H9 (cell line): Measurements from ENCODE around the gene C1orf116. TPM values are rescaled to one million over a fixed set of nuclear protein-coding genes. Genes with fewer than 3 reads are reported as not detected.

ENCODE experiments used
- DNase-seq: peaks from one replicate; pipeline ENCODE4 v3.0.0-alpha.2; 2017
- H2AFZ ChIP-seq: one replicate; pipeline ENCODE4 v1.6.1; 2013; ENCODE audit warnings: mild to moderate bottlenecking, low read length, control low read depth, moderate library complexity
- H2AK5ac ChIP-seq: 2 replicates; pipeline ENCODE4 v1.6.1; 2013; ENCODE audit warnings: low read length, control low read depth, mixed read lengths; ENCODE audit not compliant: insufficient read length
- H2BK120ac ChIP-seq: one replicate; pipeline ENCODE4 v1.6.1; 2013; ENCODE audit warnings: low read depth, mild to moderate bottlenecking, low read length, control low read depth, inconsistent platforms; ENCODE audit not compliant: poor library complexity, severe bottlenecking
- H2BK12ac ChIP-seq: 2 replicates; pipeline ENCODE4 v1.6.1; 2013; ENCODE audit warnings: low read length, control low read depth, mixed read lengths, low read depth; ENCODE audit not compliant: insufficient read length
- H2BK15ac ChIP-seq: 2 replicates; pipeline ENCODE4 v1.6.1; 2013; ENCODE audit warnings: low read depth, low read length, control low read depth
- H2BK20ac ChIP-seq: one replicate; pipeline ENCODE4 v1.6.1; 2013; ENCODE audit warnings: low read depth, mild to moderate bottlenecking, low read length, control low read depth, inconsistent platforms; ENCODE audit not compliant: poor library complexity, severe bottlenecking
- H2BK5ac ChIP-seq: 2 replicates; pipeline ENCODE4 v1.6.1; 2013; ENCODE audit warnings: low read length, control low read depth, mixed read lengths; ENCODE audit not compliant: insufficient read length
- H3K14ac ChIP-seq: 2 replicates; pipeline ENCODE4 v1.6.1; 2013; ENCODE audit warnings: low read length, control low read depth; ENCODE audit not compliant: insufficient read depth
- H3K18ac ChIP-seq: 2 replicates; pipeline ENCODE4 v1.6.1; 2013; ENCODE audit warnings: low read depth, mild to moderate bottlenecking, mixed read lengths, low read length, control low read depth; ENCODE audit not compliant: insufficient read length
- H3K23ac ChIP-seq: 2 replicates; pipeline ENCODE4 v1.6.1; 2013; ENCODE audit warnings: low read length, control low read depth, mixed read lengths, low read depth; ENCODE audit not compliant: insufficient read length
- H3K23me2 ChIP-seq: 2 replicates; pipeline ENCODE4 v1.6.1; 2013; ENCODE audit warnings: low read depth, mild to moderate bottlenecking, mixed read lengths, low read length, control low read depth; ENCODE audit not compliant: insufficient read length, poor library complexity, severe bottlenecking
- H3K27ac ChIP-seq: 2 replicates; pipeline ENCODE4 v1.5.1; 2013; ENCODE audit warnings: low read length, control low read depth, mixed read lengths, low read depth; ENCODE audit not compliant: insufficient read length
- H3K27me3 ChIP-seq: 2 replicates; pipeline ENCODE4 v1.6.1; 2013; ENCODE audit warnings: low read length, control low read depth, inconsistent platforms; ENCODE audit not compliant: insufficient read depth
- H3K4ac ChIP-seq: 2 replicates; pipeline ENCODE4 v1.6.1; 2013; ENCODE audit warnings: low read depth, mild to moderate bottlenecking, control low read depth, inconsistent platforms, low read length, moderate library complexity
- H3K4me1 ChIP-seq: 2 replicates; pipeline ENCODE4 v1.6.1; 2013; ENCODE audit warnings: low read length, control low read depth, inconsistent platforms; ENCODE audit not compliant: insufficient read depth
- H3K4me2 ChIP-seq: 2 replicates; pipeline ENCODE4 v1.6.1; 2013; ENCODE audit warnings: low read length, control low read depth, mixed read lengths; ENCODE audit not compliant: insufficient read length, insufficient read depth
- H3K56ac ChIP-seq: 2 replicates; pipeline ENCODE4 v1.6.1; 2013; ENCODE audit warnings: low read depth, mild to moderate bottlenecking, mixed read lengths, low read length, control low read depth; ENCODE audit not compliant: insufficient read length
- H3K79me1 ChIP-seq: 2 replicates; pipeline ENCODE4 v1.6.1; 2013; ENCODE audit warnings: low read depth, mild to moderate bottlenecking, moderate library complexity, low read length, control low read depth, inconsistent platforms; ENCODE audit not compliant: insufficient read depth, poor library complexity, severe bottlenecking
- H3K79me2 ChIP-seq: 2 replicates; pipeline ENCODE4 v1.6.1; 2013; ENCODE audit warnings: low read length, control low read depth, inconsistent platforms; ENCODE audit not compliant: insufficient read depth
- H3K9ac ChIP-seq: 2 replicates; pipeline ENCODE4 v1.6.1; 2013; ENCODE audit warnings: low read length, control low read depth, mixed read lengths; ENCODE audit not compliant: insufficient read length; ENCODE audit errors: extremely low read depth
- H3K9me3 ChIP-seq: one replicate; pipeline ENCODE4 v1.6.1; 2013; ENCODE audit warnings: low read depth, low read length, inconsistent platforms; ENCODE audit not compliant: control insufficient read depth
- H3T11ph ChIP-seq: one replicate; pipeline ENCODE4 v1.6.1; 2013; ENCODE audit warnings: mild to moderate bottlenecking, low read length, control low read depth, inconsistent platforms
- H4K20me1 ChIP-seq: one replicate; pipeline ENCODE4 v1.6.1; 2013; ENCODE audit not compliant: control insufficient read depth, insufficient read length, insufficient read depth
- H4K5ac ChIP-seq: 2 replicates; pipeline ENCODE4 v1.6.1; 2013; ENCODE audit warnings: low read depth, mild to moderate bottlenecking, mixed read lengths, low read length, control low read depth; ENCODE audit not compliant: insufficient read length
- H4K8ac ChIP-seq: replicated peaks from 2 replicates; pipeline ENCODE4 v1.6.1; 2013; ENCODE audit warnings: low read length, control low read depth, mixed read lengths, low read depth; ENCODE audit not compliant: insufficient read length
- H4K91ac ChIP-seq: 2 replicates; pipeline ENCODE4 v1.6.1; 2013; ENCODE audit warnings: low read depth, mild to moderate bottlenecking, moderate library complexity, mixed read lengths, low read length, control low read depth; ENCODE audit not compliant: insufficient read length
- H3K27ac Mint-ChIP-seq, 3 experiments: 2 replicates in 2 of 3; 3 replicates in 1 of 3; pipeline ENCODE4 v1.8.0; 2020 to 2021; ENCODE audit warnings: mixed read lengths in 3 of 3, mild to moderate bottlenecking in 1 of 3, moderate library complexity in 1 of 3
- H3K27me3 Mint-ChIP-seq: 2 replicates; pipeline ENCODE4 v1.8.0; 2021; ENCODE audit warnings: low read depth, mild to moderate bottlenecking, moderate library complexity, mixed read lengths
- H3K36me3 Mint-ChIP-seq, 3 experiments: 2 replicates in 2 of 3; 3 replicates in 1 of 3; pipeline ENCODE4 v1.8.0; 2020 to 2021; ENCODE audit warnings: low read depth in 3 of 3, mixed read lengths in 3 of 3; ENCODE audit not compliant: insufficient read depth in 1 of 3
- H3K4me1 Mint-ChIP-seq, 2 experiments: 2 replicates each; pipeline ENCODE4 v1.8.0; 2020; ENCODE audit warnings: mixed read lengths in 2 of 2
- H3K4me3 Mint-ChIP-seq, 2 experiments: 2 replicates in 1 of 2; 3 replicates in 1 of 2; pipeline ENCODE4 v1.8.0; 2020 to 2021; ENCODE audit warnings: mild to moderate bottlenecking in 2 of 2, mixed read lengths in 2 of 2, moderate library complexity in 1 of 2
- H3K9me3 Mint-ChIP-seq, 2 experiments: 2 replicates in 1 of 2; 3 replicates in 1 of 2; pipeline ENCODE4 v1.8.0; 2020; ENCODE audit warnings: mild to moderate bottlenecking in 2 of 2, mixed read lengths in 2 of 2, moderate library complexity in 1 of 2
- WGBS: extraction: QIAGEN DNeasy Blood & Tissue Kit; methylation state at CpG from one replicate; pipeline ENCODE4 v1.1.7; 2013; ENCODE audit warnings: missing lambda C conversion rate, low lambda C conversion rate, mixed read lengths; ENCODE audit not compliant: insufficient read length; ENCODE audit errors: extremely low coverage; 5-methylcytosine and 5-hydroxymethylcytosine counted together
- total RNA-seq: library from RNA; stranded (reverse); gene quantifications from 2 replicates; pipeline ENCODE4 v1.2.1, GENCODE V29; 2021
- TF ChIP-seq, protein P1 (sequence below): fragments of 200-600 bp; sonication (generic); conservative IDR thresholded peaks from 3 replicates; pipeline ENCODE4 v1.8.0; 2021; ENCODE audit warnings: antibody characterized with exemption, mild to moderate bottlenecking

C1orf116 gene
- total RNA-seq, 1 experiment from 2014 or later: 0.48 TPM

DNA sequence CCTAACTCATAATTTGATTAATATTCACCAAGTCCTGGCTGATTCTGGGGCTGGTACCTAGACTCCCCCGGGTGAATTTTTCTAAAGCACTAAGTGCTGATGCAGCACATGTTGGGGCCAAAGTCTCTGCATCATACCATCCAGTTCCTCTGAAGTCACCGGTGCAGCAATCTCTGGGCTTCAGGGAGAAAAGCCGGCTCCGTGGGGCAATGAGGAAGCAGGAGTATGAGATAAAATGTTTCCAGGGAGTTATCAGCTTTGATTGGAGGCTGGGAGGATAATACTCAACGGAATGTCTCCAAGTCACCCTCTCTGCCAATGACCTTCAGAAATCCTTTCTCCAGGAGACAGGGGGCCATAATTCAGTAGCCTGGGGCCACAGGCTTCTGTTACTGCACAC, 63.5 kb downstream of the C1orf116 start:
- Histone ChIP-seq H4K5ac (no peak overlapping the region), H3K9me3 (no peaks in the 10 kb centered on the region), H3K27me3 (no peaks in the 10 kb centered on the region), H3K27ac (no peak overlapping the region), H2BK15ac (no peak overlapping the region), H2AK5ac (no peak overlapping the region), H3K4ac (no peak overlapping the region), H3K4me2 (no peak overlapping the region), H3K4me1 (no peaks in the 10 kb centered on the region), H4K8ac (no peak overlapping the region), H3K23me2 (no peaks in the 10 kb centered on the region), H4K20me1 (no peaks in the 10 kb centered on the region), H2BK5ac (no peak overlapping the region), H2BK120ac (no peak overlapping the region), H2BK12ac (no peak overlapping the region), H3K9ac (no peak overlapping the region), H3K79me2 (no peaks in the 10 kb centered on the region), H3K18ac (no peak overlapping the region), H3K79me1 (no peaks in the 10 kb centered on the region), H3K23ac (no peak overlapping the region), H3K56ac (no peak overlapping the region), H3K14ac (no peak overlapping the region), H3T11ph (no peak overlapping the region), H2BK20ac (no peak overlapping the region), H4K91ac (no peak overlapping the region), H2AFZ (no peak overlapping the region)
- Mint-ChIP-seq H3K4me1 (no peaks in the 10 kb centered on the region; a peak in 1 of 4 replicates), H3K9me3 (no peaks in the 10 kb centered on the region), H3K27me3 (peaks cover 20% of the 10 kb centered on the region), H3K36me3 (no peaks in the 10 kb centered on the region; a peak in 1 of 7 replicates), H3K27ac (no peak overlapping the region), H3K4me3 (no peak overlapping the region)
- WGBS: no CpG with 5 or more reads among the region's 5 CpGs
- TF ChIP-seq, protein P1, sequence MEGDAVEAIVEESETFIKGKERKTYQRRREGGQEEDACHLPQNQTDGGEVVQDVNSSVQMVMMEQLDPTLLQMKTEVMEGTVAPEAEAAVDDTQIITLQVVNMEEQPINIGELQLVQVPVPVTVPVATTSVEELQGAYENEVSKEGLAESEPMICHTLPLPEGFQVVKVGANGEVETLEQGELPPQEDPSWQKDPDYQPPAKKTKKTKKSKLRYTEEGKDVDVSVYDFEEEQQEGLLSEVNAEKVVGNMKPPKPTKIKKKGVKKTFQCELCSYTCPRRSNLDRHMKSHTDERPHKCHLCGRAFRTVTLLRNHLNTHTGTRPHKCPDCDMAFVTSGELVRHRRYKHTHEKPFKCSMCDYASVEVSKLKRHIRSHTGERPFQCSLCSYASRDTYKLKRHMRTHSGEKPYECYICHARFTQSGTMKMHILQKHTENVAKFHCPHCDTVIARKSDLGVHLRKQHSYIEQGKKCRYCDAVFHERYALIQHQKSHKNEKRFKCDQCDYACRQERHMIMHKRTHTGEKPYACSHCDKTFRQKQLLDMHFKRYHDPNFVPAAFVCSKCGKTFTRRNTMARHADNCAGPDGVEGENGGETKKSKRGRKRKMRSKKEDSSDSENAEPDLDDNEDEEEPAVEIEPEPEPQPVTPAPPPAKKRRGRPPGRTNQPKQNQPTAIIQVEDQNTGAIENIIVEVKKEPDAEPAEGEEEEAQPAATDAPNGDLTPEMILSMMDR: no peak
- no peak for DNase-seq

Other genes starting within 250 kb of the C1orf116 start
- gene IL20, start 167.1 kb downstream of the C1orf116 start, total RNA-seq: not detected in 2 replicates
- gene IL24, start 135.3 kb downstream of the C1orf116 start, total RNA-seq: not detected in 2 replicates
- gene FCMR, start 110.8 kb downstream of the C1orf116 start, total RNA-seq: not detected in 2 replicates
- gene PIGR, start 86.3 kb downstream of the C1orf116 start, total RNA-seq: not detected in 2 replicates
- gene FCAMR, start 62.3 kb downstream of the C1orf116 start, total RNA-seq: not detected in 2 replicates
- 8.6 and 9.4 TPM in 2 replicates for gene YOD1, start 18.5 kb upstream of the C1orf116 start, total RNA-seq
- gene PFKFB2, start 20.5 kb upstream of the C1orf116 start, total RNA-seq: 13.2 and 14.6 TPM in 2 replicates
- gene C4BPB, start 56.1 kb upstream of the C1orf116 start, total RNA-seq: not detected in 2 replicates
- gene C4BPA, start 71.5 kb upstream of the C1orf116 start, total RNA-seq: not detected in 2 replicates